ENCODE measurements around the gene NOL3. TPM values are rescaled to one million over a fixed set of nuclear protein-coding genes. Genes with fewer than 3 reads are reported as not detected.
A peak's percentile ranks its signal among the peaks of the same experiment; 100 is the strongest.

NOL3 gene
- total RNA-seq, 1 experiment from 2014 or later, result 8.5 TPM

GRCh38 chr16:67149276-67150046 is 20.9 kb upstream of the NOL3 start (continued):
- TF ChIP-seq ZBTB21 (CRISPR knock-in tag; IDR thresholded peaks at IDR 0.05; ENCODE audit: borderline replicate concordance) (0 out of 2 replicates have a peak, but pooled peaks have one; percentile 28), CREB1 (CRISPR knock-in tag; IDR thresholded peaks at IDR 0.05) (no peak)

GRCh38 chr16:67150047-67150832 is 20.1 kb upstream of the NOL3 start:
- peak; percentile 86 for DNase-seq (ENCODE audit: low spot score)
- ATAC-seq, result peak; percentile 67
- peaks cover 8% of the 10 kb centered on the region for H3K4me1 Mint-ChIP-seq
- POLR2A ChIA-PET, result interaction anchor here (0.9 to 1.1 kb wide), 2 partner anchors 20 to 35 kb away, joined by 3 to 4 read pairs; partner anchors contain the start of gene NOL3
- H3K9me3 Mint-ChIP-seq, result no peaks in the 10 kb centered on the region
- H3K27ac Mint-ChIP-seq, result no peak overlapping the region
- peak overlapping the region; percentile 75 for H3K4me3 Mint-ChIP-seq
- peaks cover 51% of the 10 kb centered on the region for H3K27me3 Mint-ChIP-seq (ENCODE audit: low read depth)
- CTCF ChIA-PET, result interaction anchor here (0.5 to 15.3 kb wide), 21 partner anchors 9 to 240 kb away, joined by 3 to 386 read pairs (median 5); partner anchors contain the start of genes CES3, ELMO3, FBXL8 and FHOD1
- H3K36me3 Mint-ChIP-seq, result peaks cover 12% of the 10 kb centered on the region
- TF ChIP-seq NFE2L1 (CRISPR knock-in tag; IDR thresholded peaks at IDR 0.05) (no peak), ATF1 (CRISPR knock-in tag; IDR thresholded peaks at IDR 0.05) (no peak), HMGXB4 (CRISPR knock-in tag; IDR thresholded peaks at IDR 0.05) (peak; percentile 90), EMX1 (CRISPR knock-in tag; IDR thresholded peaks at IDR 0.05) (peak; percentile 18; the same call in 1 of the 2 replicates), ZNF416 (CRISPR knock-in tag; IDR thresholded peaks at IDR 0.05) (peak; percentile 63; the same call in 1 of the 2 replicates), ZMAT4 (CRISPR knock-in tag; IDR thresholded peaks at IDR 0.05) (no peak), JAZF1 (CRISPR knock-in tag; IDR thresholded peaks at IDR 0.05) (no peak), FOXJ3 (CRISPR knock-in tag; IDR thresholded peaks at IDR 0.05; ENCODE audit: borderline replicate concordance) (no peak), MYBL2 (CRISPR knock-in tag; IDR thresholded peaks at IDR 0.05) (peak; percentile 92; the same call in 1 of the 2 replicates), GABPB1 (CRISPR knock-in tag; IDR thresholded peaks at IDR 0.05) (no peak), SOX15 (CRISPR knock-in tag; IDR thresholded peaks at IDR 0.05) (no peak), SMAD4 (CRISPR knock-in tag; IDR thresholded peaks at IDR 0.05) (no peak), E2F4 (CRISPR knock-in tag; IDR thresholded peaks at IDR 0.05; ENCODE audit: borderline replicate concordance, low read depth) (no peak), TEAD1 (CRISPR knock-in tag; IDR thresholded peaks at IDR 0.05) (no peak; the same call in 1 of the 2 replicates), E2F1 (CRISPR knock-in tag; IDR thresholded peaks at IDR 0.05) (no peak), ARID4B (CRISPR knock-in tag; IDR thresholded peaks at IDR 0.05; ENCODE audit: borderline replicate concordance) (peak; percentile 28; the same call in 1 of the 2 replicates), KAT7 (CRISPR knock-in tag; IDR thresholded peaks at IDR 0.05; ENCODE audit: borderline replicate concordance) (no peak), FOXK1 (CRISPR knock-in tag; IDR thresholded peaks at IDR 0.05) (0 out of 2 replicates have a peak, but pooled peaks have one; percentile 17), CREB1 (CRISPR knock-in tag; IDR thresholded peaks at IDR 0.05) (peak; percentile 80; the same call in 1 of the 2 replicates), ZNF317 (CRISPR knock-in tag; IDR thresholded peaks at IDR 0.05; ENCODE audit: borderline replicate concordance, low read depth) (peak; percentile 36; the same call in 1 of the 2 replicates), FOXP1 (CRISPR knock-in tag; IDR thresholded peaks at IDR 0.05; ENCODE audit: borderline replicate concordance) (peak; percentile 92)
